NCI-H2107 (cell line): ENCODE measurements around the gene ZBTB42.
A peak's percentile ranks its signal among the peaks of the same experiment; 100 is the strongest.
"Not testable (repeated sequence)": the region's sequence is repeated elsewhere in the genome, so short reads cannot be mapped to it uniquely, and the experiment has no call there.

Source experiments
- DNase-seq: peaks from one replicate; lab custom pipeline; 2025; lab: John Stamatoyannopoulos, UW

ZBTB42 gene

DNA sequence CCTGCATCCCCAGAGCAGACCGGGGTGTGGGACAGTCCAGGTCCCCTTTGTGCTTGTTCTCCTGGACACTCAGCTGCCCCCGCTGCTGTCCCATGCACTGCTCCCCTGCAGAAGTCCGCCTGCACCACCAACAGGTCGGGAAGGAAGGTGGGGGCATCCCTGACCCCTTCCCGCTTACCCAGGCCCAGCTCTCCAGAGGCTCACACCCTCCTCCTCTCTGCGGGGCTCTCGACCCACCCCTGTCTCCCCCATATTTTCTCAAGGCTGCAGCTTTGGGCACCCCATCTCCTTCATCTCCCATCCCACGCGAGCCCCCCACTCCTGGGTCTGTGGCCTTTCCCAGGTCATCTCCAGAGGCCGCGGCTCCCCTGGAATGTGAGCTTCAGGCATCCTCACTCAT is 9.4 kb downstream of the ZBTB42 start:
- DNase-seq: no peak

GRCh38 chr14:104813286-104813685 is 12.4 kb downstream of the ZBTB42 start:
- no peak for DNase-seq

GRCh38 chr14:104814701-104815100 is 13.8 kb downstream of the ZBTB42 start:
- not testable (repeated sequence) for DNase-seq

GRCh38 chr14:104816616-104816884 is 15.6 kb downstream of the ZBTB42 start:
- no peak for DNase-seq

DNA sequence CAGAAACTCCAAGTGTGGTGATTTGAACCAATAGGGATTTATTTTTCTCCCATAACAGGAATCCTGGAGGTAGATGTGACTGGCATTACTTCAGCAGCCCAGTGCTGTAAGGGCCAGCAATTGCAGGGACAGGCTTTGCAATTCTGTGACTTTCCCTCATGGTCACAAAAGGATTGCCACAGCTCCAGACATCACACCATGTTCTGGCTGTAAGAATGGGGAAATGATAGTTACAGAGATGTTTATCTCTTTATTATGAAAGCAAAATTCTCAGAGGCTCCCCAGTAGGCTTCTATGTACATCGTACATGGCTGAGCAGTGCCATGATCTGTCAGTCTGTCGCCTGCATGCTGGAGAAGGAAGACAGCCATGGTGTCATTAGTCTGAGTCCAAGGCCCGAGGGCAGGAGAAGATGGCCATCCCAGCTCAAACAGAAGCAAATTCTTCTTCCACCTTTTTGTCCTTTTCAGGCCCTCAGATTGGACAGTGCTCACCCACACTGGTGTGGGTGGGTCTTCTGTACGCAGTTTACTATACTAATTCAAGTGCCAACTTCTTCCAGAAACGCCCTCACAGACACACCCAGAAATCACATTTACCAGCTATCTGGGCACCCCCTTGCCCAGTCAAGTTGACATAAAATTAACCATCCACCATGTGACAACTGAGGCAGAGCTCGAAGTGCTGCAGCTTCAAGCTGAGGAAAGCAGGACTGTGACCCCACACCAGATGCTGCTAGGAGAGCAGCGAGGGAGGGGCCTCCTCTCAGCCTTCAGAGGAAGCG is 17.2 kb downstream of the ZBTB42 start:
- no peak for DNase-seq

GRCh38 chr14:104818714-104819161 is 17.8 kb downstream of the ZBTB42 start:
- DNase-seq: no peak

GRCh38 chr14:104819361-104819781 is 18.5 kb downstream of the ZBTB42 start:
- DNase-seq: no peak

DNA sequence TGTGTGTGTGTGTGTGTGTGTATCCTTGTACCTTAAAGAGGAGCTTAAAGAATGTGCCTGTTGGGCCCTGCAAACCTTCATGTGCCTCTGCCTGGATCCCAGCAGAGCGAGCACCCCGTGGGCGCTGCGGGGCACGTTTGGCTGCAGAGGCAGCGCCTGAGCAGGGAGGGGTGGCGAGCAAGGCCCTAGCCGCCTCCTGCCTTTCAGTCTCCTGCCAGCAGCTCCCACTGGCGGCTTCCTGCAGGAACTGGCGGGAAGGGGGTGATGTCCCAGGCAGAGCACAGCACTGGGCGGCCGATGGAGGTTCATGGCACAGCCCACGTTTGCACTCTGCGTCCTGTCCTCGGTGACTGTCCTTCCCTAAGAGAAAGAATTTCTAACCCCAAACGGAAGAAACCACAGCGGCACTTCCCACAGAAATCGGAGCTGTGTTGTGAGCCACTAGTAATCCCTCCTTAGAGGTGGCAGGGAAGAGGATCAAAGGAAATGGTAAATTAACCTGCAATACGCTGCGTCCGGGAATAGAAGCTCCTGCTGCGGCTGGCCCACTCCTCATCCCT is 19.8 kb downstream of the ZBTB42 start:
- peak; percentile 72 for DNase-seq

GRCh38 chr14:104821229-104821945 is 20.5 kb downstream of the ZBTB42 start:
- DNase-seq: no peak

GRCh38 chr14:104821971-104822608 is 21.2 kb downstream of the ZBTB42 start:
- no peak for DNase-seq

- no peak for DNase-seq
Observed at GRCh38 chr14:104822821-104823615, 22.1 kb downstream of the ZBTB42 start.

- DNase-seq: no peak
Observed at GRCh38 chr14:104824353-104824997, 23.6 kb downstream of the ZBTB42 start.

- peak; percentile 94 for DNase-seq
Observed at GRCh38 chr14:104826189-104826860, 25.4 kb downstream of the ZBTB42 start.

DNA sequence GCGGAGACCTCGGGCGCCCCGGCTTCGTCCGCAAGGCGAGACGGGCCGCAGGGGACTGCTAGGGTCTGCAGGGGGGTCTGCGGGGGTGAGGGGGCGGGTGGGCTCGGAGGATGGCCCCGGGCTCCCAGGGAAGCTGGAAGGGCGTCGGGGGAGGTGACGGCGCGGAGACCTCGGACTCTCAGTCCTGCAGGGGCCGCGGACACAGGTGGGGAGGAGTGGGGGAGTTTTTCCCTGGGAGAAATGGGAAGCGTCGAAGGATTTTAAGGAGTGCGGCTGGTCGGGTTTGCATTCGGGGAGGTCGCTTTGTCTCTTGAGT is 25.9 kb downstream of the ZBTB42 start:
- no peak for DNase-seq

DNA sequence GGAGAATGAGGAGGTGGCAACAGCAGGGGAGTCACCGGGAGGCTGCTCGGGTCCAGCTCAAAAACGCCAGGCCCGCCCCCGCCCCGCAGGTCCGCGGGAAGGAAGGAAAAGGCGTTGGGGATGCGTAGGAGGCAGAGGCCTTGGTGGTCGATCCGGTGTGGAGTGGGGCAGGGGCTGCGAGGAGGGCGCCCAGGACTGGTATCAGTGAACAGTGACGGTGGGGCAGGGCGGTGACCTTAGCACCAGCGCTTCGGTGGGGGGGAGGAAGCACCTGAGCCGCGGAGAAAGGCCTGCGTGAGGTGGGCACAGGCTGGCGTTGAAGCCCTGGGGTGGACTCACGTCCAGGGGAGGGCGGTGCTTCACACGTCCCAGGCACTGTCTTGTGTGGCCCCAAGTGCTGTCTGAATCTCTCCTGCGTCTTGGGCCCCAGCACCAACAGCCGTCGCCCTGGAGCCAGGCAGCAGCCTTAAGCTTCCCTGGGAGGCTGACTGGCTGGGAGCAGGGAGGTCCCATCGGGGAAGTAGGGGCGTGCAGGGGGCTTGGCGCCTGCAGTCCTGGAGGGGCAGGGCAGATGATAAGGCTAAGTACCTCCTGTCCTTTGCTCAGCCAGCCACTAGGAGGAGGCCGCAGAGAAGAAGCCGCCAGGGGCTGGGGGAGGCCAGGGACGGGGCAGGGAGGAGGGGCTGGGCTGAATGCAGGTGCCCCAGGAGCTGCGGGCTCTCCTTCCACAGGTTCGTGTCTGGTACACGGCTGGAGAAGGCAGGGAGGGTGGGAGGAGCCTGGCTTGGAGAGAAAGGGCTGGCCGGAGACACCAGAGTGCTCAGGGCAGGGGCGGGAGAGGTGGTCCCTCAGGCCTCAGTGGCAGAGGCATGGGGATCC is 26.5 kb downstream of the ZBTB42 start:
- peak; percentile 53 for DNase-seq

- no peak for DNase-seq
Observed at GRCh38 chr14:104830781-104831180, 29.9 kb downstream of the ZBTB42 start.

- DNase-seq: not testable (repeated sequence)
Observed at GRCh38 chr14:104836171-104836935, 35.5 kb downstream of the ZBTB42 start.

DNA sequence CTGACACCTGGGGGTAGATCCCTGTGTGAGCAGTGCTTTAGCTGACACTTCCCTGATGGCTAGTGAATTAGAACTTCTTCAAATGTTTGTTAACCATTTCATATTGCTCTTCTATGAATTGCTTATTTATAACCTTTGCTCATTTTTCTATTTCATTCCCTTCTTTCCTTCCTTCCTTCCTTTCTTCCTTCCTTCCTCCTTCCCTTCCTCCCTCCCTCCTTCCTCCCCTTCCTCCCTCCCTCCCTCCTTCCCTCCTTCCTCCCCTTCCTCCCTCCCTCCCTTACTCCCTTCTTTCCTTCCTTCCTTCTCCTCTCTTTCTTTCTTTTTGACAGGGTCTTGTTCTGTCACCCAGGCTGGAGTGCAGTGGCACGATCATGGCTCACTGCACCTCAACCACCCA is 40.8 kb downstream of the ZBTB42 start:
- DNase-seq: no peak

DNA sequence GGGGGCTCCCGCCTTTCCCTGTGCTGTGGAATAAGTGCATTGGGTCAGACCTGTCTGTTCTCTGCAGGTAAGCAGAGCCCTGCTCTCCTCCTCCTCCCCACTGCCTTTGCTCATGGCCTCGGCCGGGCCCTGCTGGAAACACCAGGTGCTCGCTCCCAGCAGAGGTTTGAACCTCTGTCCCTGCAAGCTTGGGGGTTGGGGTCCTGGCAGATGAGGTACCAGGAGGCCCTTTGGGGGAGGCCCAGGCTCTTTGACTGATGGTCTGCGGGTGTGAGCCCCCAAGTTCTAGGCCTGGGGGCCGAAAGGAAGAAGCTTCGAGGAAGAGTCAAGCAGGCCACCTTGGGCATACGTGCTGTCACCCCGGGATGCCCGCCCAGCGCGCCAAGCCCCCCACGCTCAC is 42.1 kb downstream of the ZBTB42 start:
- no peak for DNase-seq
